Bronchial epithelial cell (primary cell): Measurements from ENCODE around the gene R3HDM2. TPM values are rescaled to one million over a fixed set of nuclear protein-coding genes. Genes with fewer than 3 reads are reported as not detected.

Source experiments
- DNase-seq: peaks from one replicate; pipeline ENCODE4 v3.0.0-alpha.2; 2010; ENCODE audit warnings: low read depth
- FAIRE-seq: peaks from 2 replicates; lab custom pipeline; 2011; peaks lifted over from hg19 to GRCh38; lab: Jason Lieb, UNC
- H3K27me3 ChIP-seq: 2 replicates; pipeline ENCODE4 v1.5.1; 2011; ENCODE audit warnings: low read length; ENCODE audit not compliant: control insufficient read depth, insufficient read depth
- H3K36me3 ChIP-seq: 2 replicates; pipeline ENCODE4 v1.5.1; 2011; ENCODE audit warnings: low read length; ENCODE audit not compliant: control insufficient read depth, insufficient read depth
- H3K4me3 ChIP-seq: 2 replicates; pipeline ENCODE4 v1.5.1; 2011; ENCODE audit warnings: mild to moderate bottlenecking, low read depth, low read length, control low read depth
- total RNA-seq: library from RNA; depleted of rRNA; stranded (reverse); fragments of >200 nt; gene quantifications from 2 replicates; pipeline ENCODE4 v1.2.1, GENCODE V29; 2014
- TF ChIP-seq, protein P1 (sequence below): IDR thresholded peaks from 2 replicates; pipeline ENCODE4 v1.5.1; 2011; ENCODE audit warnings: mild to moderate bottlenecking, moderate library complexity, low read length, control low read depth, inconsistent platforms; ENCODE audit not compliant: insufficient read depth, severe bottlenecking

The R3HDM2 gene
- total RNA-seq, 1 donor from 2014 or later = 5.5 TPM

- TF ChIP-seq, protein P1, sequence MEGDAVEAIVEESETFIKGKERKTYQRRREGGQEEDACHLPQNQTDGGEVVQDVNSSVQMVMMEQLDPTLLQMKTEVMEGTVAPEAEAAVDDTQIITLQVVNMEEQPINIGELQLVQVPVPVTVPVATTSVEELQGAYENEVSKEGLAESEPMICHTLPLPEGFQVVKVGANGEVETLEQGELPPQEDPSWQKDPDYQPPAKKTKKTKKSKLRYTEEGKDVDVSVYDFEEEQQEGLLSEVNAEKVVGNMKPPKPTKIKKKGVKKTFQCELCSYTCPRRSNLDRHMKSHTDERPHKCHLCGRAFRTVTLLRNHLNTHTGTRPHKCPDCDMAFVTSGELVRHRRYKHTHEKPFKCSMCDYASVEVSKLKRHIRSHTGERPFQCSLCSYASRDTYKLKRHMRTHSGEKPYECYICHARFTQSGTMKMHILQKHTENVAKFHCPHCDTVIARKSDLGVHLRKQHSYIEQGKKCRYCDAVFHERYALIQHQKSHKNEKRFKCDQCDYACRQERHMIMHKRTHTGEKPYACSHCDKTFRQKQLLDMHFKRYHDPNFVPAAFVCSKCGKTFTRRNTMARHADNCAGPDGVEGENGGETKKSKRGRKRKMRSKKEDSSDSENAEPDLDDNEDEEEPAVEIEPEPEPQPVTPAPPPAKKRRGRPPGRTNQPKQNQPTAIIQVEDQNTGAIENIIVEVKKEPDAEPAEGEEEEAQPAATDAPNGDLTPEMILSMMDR = no peak
- DNase-seq = no peak
- Histone ChIP-seq H3K27me3 (no peaks in the 10 kb centered on the region), H3K4me3 (no peak overlapping the region), H3K36me3 (peaks cover 14% of the 10 kb centered on the region)
- FAIRE-seq = no peak
Measured at GRCh38 chr12:57260366-57260765, 170.5 kb downstream of the R3HDM2 start.

GRCh38 chr12:57258977-57259970 lies 171.6 kb downstream of the R3HDM2 start:
- DNase-seq (no peak), FAIRE-seq (no peak)
- peaks cover 16% of the 10 kb centered on the region for H3K36me3 ChIP-seq
- TF ChIP-seq, protein P1 = no peak
- H3K4me3 ChIP-seq = no peak overlapping the region
- H3K27me3 ChIP-seq = no peaks in the 10 kb centered on the region

DNA sequence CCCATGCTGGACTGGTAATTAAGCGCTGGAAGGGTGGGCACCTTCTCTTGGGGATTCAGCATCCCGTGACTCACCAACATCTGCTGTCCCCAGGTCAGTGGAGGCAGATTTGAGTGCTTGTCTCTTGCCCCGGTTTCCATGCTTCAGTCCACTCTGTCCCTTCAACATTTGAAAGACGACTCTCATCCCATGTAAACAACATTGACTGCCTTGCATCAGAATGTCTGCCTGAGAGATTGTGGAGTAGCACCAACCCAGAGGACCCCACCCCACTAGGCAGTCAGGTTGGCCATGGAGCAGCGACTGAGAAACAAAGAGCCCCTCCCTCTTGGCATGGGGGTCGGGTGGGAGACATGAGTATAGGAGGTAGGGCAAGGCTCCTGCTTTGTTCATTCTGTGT lies 174.9 kb downstream of the R3HDM2 start:
- no peak for DNase-seq
- TF ChIP-seq, protein P1 = no peak
- H3K4me3 ChIP-seq = no peak overlapping the region
- peaks cover 15% of the 10 kb centered on the region for H3K36me3 ChIP-seq
- no peak for FAIRE-seq
- H3K27me3 ChIP-seq = no peaks in the 10 kb centered on the region

DNA sequence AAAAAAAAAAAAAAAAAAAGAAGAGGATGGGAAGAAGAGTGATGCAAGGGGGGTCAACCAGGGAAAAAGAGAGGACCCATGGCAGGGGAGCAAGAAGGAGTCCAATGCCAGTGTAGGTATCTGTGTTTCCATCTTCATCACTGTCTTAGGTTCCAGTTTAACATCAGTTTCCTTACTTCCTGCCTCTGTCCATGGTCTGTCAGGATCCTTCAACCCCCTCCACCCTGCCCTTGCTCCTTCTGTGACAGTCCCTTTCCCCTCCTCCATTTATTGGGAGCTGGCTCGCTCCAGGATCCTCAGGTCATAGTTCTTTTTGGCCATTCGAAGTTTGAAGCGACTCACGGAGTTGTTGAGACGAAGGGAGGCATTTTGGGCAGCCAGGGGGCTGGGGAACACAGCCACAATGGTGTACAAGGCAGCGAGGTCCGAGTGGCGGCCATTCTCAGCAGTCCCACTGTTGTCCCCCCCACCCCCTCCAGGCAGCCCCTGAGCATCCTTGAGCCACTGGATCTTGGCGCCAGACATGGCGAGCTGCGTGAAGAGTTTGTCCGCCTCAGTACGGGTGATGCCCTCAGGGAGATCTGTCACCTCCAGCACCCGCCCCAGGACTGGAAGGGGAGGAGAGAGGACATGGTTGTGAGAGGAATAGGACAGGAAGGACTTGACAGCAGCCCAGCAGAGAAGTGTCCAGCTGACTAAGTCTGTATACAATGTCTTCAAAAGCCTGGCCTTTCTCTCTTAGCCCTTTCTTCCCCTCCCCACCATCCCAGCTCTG lies 176.2 kb downstream of the R3HDM2 start:
- DNase-seq (no peak), FAIRE-seq (no peak)
- H3K4me3 ChIP-seq = no peak overlapping the region
- no peaks in the 10 kb centered on the region for H3K27me3 ChIP-seq
- H3K36me3 ChIP-seq = peaks cover 13% of the 10 kb centered on the region
- TF ChIP-seq, protein P1 = no peak

GRCh38 chr12:57250956-57251355 lies 179.9 kb downstream of the R3HDM2 start, which contains the start of gene STAC3:
STAC3 (minus strand) TSS chr12:57251187; CDS start chr12:57249636, 1,551 bp downstream.
- Histone ChIP-seq H3K4me3 (no peak within 1 kb of the TSS), H3K36me3 (peaks cover 2% of the 10 kb centered on the region), H3K27me3 (no peaks in the 10 kb centered on the region)
- DNase-seq (no peak), FAIRE-seq (no peak)
- TF ChIP-seq, protein P1 = no peak
